Activated naive CD8-positive, alpha-beta T cell treated with anti-CD3 and anti-CD28 coated beads for 36 hours (primary cell): ENCODE data around the gene SPON1. TPM values are rescaled to one million over a fixed set of nuclear protein-coding genes. Genes with fewer than 3 reads are reported as not detected.

Experiments used
- DNase-seq: peaks from one replicate; pipeline ENCODE4 v3.0.0; 2021
- H3K27ac Mint-ChIP-seq: one replicate; pipeline ENCODE4 v1.8.0; 2022; ENCODE audit warnings: mild to moderate bottlenecking, moderate library complexity, mixed read lengths
- H3K27me3 Mint-ChIP-seq: one replicate; pipeline ENCODE4 v1.8.0; 2022; ENCODE audit warnings: mild to moderate bottlenecking, mixed read lengths
- H3K36me3 Mint-ChIP-seq: one replicate; pipeline ENCODE4 v1.8.0; 2021; ENCODE audit warnings: mild to moderate bottlenecking, mixed read lengths
- H3K4me1 Mint-ChIP-seq: one replicate; pipeline ENCODE4 v1.8.0; 2021; ENCODE audit warnings: mixed read lengths
- H3K4me3 Mint-ChIP-seq: one replicate; pipeline ENCODE4 v1.8.0; 2022; ENCODE audit warnings: mild to moderate bottlenecking, moderate library complexity, mixed read lengths
- H3K9me3 Mint-ChIP-seq: one replicate; pipeline ENCODE4 v1.8.0; 2022; ENCODE audit warnings: mixed read lengths
- total RNA-seq, 2 experiments: library from RNA; stranded (reverse); gene quantifications; one replicate each; pipeline ENCODE4 v1.2.3, GENCODE V29; 2021

The SPON1 gene
- total RNA-seq, 2 experiments from 2014 or later, result 0.95 to 1.0 TPM

DNA sequence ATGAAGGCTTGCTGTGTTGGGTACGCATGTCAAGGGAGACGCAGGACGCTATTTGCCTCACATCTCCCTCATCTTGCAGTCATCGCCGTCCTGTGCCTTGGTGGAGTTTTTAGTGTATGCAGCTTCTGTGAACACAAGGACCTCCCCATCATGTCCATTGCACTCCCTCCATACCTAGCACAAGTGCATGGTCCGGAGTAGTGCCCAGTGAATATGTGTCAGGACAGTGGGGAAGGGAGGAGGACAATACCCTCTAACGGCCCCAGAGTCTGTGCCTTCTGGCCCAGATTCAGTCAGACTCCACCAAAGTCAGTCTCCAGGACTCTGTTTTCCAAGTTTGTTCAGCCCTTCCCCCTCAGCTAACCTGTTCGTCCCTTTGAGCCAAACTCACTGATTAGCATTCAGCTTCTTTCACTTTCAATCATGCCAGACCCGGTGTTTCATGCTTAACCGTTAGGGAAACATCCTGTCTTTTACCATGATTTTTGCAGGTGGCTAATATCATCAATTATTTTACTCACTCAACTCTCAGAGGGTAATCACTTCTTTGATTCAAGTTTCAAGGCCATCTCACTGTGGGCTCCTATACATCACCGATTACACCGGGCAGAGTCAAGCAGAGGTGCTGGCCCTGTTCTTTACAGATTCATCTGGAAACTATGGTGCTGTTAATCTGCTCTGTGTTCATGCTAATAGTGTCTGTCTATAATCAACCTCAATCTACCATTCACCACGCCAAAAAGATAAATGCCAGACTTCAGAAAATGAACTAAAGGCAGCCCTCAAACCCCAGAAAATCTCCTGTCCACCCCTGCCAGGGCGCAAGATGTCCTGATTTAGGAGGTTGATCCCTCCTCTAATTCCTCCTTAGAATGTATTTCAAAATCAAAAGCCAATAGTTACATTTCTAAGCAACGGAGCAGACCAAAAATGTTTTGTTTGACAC lies 240.0 kb downstream of the SPON1 start:
- Mint-ChIP-seq H3K4me3 (no peak overlapping the region), H3K36me3 (peaks cover 1% of the 10 kb centered on the region), H3K27ac (no peak overlapping the region), H3K27me3 (no peaks in the 10 kb centered on the region), H3K4me1 (no peaks in the 10 kb centered on the region), H3K9me3 (no peaks in the 10 kb centered on the region)
- no peak for DNase-seq

DNA sequence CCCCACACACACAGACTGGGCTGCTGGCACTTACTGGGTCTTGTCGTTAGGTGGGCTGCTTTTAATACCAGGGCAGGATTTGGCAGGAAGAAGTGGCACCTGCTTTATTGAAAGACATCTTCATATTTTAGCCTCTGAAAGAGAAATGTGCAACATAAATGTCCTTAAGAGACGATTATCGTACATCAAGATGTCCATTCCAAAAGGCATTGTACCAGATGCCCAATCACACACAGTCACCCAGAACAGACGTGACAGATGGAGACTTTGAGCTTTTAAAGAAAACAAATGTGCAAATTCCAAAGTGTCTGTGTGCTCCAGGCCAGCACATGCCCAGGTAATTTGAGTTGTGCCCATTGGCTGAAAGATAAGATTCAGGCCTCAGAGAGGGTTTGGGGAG lies 240.8 kb downstream of the SPON1 start:
- Mint-ChIP-seq H3K27ac (no peak overlapping the region), H3K4me3 (no peak overlapping the region), H3K36me3 (peaks cover 1% of the 10 kb centered on the region), H3K9me3 (no peaks in the 10 kb centered on the region), H3K27me3 (no peaks in the 10 kb centered on the region), H3K4me1 (no peaks in the 10 kb centered on the region)
- DNase-seq, result no peak

DNA sequence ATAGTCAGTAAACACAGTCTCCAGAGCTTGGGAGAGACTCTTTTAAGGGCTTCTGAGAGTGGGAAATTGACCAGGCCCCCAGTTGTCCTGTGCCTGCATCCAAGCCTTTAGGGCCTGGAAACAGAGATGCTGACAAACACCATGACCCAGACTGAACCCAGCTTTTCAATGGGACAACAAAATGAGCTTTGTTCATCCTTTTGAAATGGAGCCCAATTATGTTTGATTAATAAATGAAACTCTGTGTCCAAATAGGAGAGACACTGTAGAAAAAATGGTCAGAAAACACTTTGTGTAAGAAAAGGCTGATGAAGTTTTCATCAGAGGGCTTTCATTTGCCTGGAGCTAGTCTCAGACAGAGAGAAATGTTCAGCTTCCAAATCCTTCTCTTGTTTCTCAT lies 250.5 kb downstream of the SPON1 start:
- no peak for DNase-seq
- Mint-ChIP-seq H3K9me3 (peaks cover 4% of the 10 kb centered on the region), H3K4me3 (no peak overlapping the region), H3K27ac (no peak overlapping the region), H3K36me3 (no peaks in the 10 kb centered on the region), H3K4me1 (no peaks in the 10 kb centered on the region), H3K27me3 (no peaks in the 10 kb centered on the region)

GRCh38 chr11:14218728-14219127 lies 256.2 kb downstream of the SPON1 start:
- Mint-ChIP-seq H3K27me3 (peaks cover 4% of the 10 kb centered on the region), H3K9me3 (no peaks in the 10 kb centered on the region), H3K4me3 (no peak overlapping the region), H3K4me1 (no peaks in the 10 kb centered on the region), H3K36me3 (no peaks in the 10 kb centered on the region), H3K27ac (no peak overlapping the region)
- DNase-seq, result no peak

DNA sequence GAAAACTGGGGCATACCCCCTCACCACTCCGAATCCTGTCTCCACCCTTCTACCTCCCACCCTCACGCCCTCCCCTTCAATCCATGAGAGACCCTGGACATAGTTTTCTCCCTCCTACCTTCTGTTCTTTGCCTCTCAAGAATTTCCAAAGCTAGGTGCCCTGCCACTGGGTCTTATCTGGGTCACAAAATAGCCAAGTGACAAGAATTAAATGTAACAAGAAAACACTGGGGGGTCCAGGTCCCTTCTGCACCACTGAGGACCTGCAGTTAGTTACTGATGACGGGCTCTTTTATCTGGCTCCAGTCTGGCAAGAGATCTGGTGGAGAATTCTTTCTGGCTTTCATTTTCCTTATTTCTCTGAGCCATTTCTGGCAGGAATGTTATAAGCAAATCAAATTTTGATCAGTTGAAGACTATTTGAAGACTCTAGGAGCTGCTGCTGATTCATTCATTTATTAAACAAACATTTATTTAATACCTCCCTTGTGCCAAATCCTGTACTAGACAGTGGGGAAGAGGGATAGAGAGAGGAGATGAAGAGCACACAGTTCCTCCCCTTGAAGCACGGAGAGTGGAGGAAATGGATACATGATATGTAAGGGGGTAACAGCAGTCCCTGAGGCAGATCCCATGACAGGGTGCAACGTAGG lies 261.2 kb downstream of the SPON1 start:
- H3K36me3 Mint-ChIP-seq, result no peaks in the 10 kb centered on the region
- no peak overlapping the region for H3K27ac Mint-ChIP-seq
- peaks cover 2% of the 10 kb centered on the region for H3K27me3 Mint-ChIP-seq
- peaks cover 1% of the 10 kb centered on the region for H3K9me3 Mint-ChIP-seq
- no peak for DNase-seq
- H3K4me1 Mint-ChIP-seq, result no peaks in the 10 kb centered on the region
- H3K4me3 Mint-ChIP-seq, result no peak overlapping the region

- Mint-ChIP-seq H3K4me3 (no peak overlapping the region), H3K36me3 (no peaks in the 10 kb centered on the region), H3K4me1 (no peaks in the 10 kb centered on the region), H3K27ac (no peak overlapping the region), H3K9me3 (peaks cover 1% of the 10 kb centered on the region), H3K27me3 (no peaks in the 10 kb centered on the region)
- no peak for DNase-seq
These were observed 261.9 kb downstream of the SPON1 start for GRCh38 chr11:14224395-14224794.

GRCh38 chr11:14225666-14226065 lies 263.1 kb downstream of the SPON1 start:
- Mint-ChIP-seq H3K27ac (no peak overlapping the region), H3K4me3 (no peak overlapping the region)

GRCh38 chr11:14228356-14228755 lies 265.8 kb downstream of the SPON1 start:
- DNase-seq, result no peak
- Mint-ChIP-seq H3K36me3 (no peaks in the 10 kb centered on the region), H3K27ac (no peak overlapping the region), H3K4me1 (no peaks in the 10 kb centered on the region), H3K9me3 (peaks cover 1% of the 10 kb centered on the region), H3K4me3 (no peak overlapping the region), H3K27me3 (no peaks in the 10 kb centered on the region)

More at GRCh38 chr11:14225666-14226065, 263.1 kb downstream of the SPON1 start:
- Mint-ChIP-seq H3K36me3 (no peaks in the 10 kb centered on the region), H3K9me3 (peaks cover 1% of the 10 kb centered on the region), H3K27me3 (no peaks in the 10 kb centered on the region), H3K4me1 (no peaks in the 10 kb centered on the region)
- no peak for DNase-seq

- Mint-ChIP-seq H3K36me3 (no peaks in the 10 kb centered on the region), H3K4me1 (no peaks in the 10 kb centered on the region), H3K4me3 (no peak overlapping the region), H3K9me3 (peaks cover 1% of the 10 kb centered on the region), H3K27me3 (no peaks in the 10 kb centered on the region), H3K27ac (no peak overlapping the region)
- no peak for DNase-seq
These were observed 266.9 kb downstream of the SPON1 start for GRCh38 chr11:14229472-14229871.

DNA sequence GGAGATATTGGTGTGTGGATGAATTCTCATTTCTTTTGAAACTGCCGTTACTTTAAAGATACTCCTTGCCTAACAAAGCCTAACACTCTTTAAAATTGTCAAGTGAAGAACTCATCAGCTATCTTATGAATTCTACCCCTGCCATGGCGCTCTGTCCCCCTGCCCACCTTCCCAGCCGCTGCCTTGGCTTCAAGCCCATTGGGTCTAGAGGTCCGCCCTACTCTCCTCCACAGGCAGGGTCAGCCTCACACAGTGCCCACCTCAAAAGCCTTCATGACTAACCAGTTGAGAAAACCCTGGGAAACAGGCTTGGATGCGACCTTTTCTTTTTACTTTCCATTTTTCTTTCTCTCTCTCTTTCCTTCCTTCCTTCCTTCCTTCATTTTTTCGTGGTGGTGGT lies 267.9 kb downstream of the SPON1 start:
- no peak for DNase-seq
- Mint-ChIP-seq H3K36me3 (no peaks in the 10 kb centered on the region), H3K4me1 (no peaks in the 10 kb centered on the region), H3K4me3 (no peak overlapping the region), H3K27ac (no peak overlapping the region), H3K9me3 (peaks cover 1% of the 10 kb centered on the region), H3K27me3 (no peaks in the 10 kb centered on the region)

DNA sequence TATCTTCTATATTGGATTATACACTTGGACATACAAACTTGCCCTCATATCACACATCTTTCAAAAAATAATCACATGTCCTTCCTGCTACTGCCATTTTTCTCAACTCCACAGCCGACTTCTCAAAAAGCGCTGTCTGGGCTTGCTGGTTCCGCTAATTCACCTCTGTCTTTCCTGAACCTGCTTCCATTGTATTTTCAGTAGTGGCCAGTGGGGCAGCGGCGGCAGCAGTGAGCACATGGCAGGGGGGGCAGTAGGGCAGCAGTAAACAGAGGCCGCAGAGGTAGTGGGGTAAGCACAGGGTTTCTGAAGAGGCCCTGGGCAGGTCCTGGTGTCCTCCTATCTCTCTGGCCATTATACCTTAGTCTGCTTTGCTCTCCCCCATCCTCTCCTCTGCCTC lies 270.1 kb downstream of the SPON1 start:
- Mint-ChIP-seq H3K27me3 (no peaks in the 10 kb centered on the region), H3K4me3 (no peak overlapping the region), H3K4me1 (no peaks in the 10 kb centered on the region)

GRCh38 chr11:14234446-14234845 lies 271.9 kb downstream of the SPON1 start:
- Mint-ChIP-seq H3K4me3 (no peak overlapping the region), H3K36me3 (no peaks in the 10 kb centered on the region), H3K27me3 (no peaks in the 10 kb centered on the region), H3K4me1 (no peaks in the 10 kb centered on the region), H3K9me3 (no peaks in the 10 kb centered on the region), H3K27ac (no peak overlapping the region)
- no peak for DNase-seq

More for the DNA sequence above, 270.1 kb downstream of the SPON1 start:
- Mint-ChIP-seq H3K9me3 (no peaks in the 10 kb centered on the region), H3K36me3 (no peaks in the 10 kb centered on the region), H3K27ac (no peak overlapping the region)
- DNase-seq, result no peak

GRCh38 chr11:14235701-14236100 lies 273.2 kb downstream of the SPON1 start:
- Mint-ChIP-seq H3K4me1 (no peaks in the 10 kb centered on the region), H3K36me3 (no peaks in the 10 kb centered on the region), H3K9me3 (no peaks in the 10 kb centered on the region), H3K27ac (no peak overlapping the region), H3K4me3 (no peak overlapping the region), H3K27me3 (no peaks in the 10 kb centered on the region)
- DNase-seq, result no peak

- DNase-seq, result no peak
- H3K27me3 Mint-ChIP-seq, result no peaks in the 10 kb centered on the region
- no peaks in the 10 kb centered on the region for H3K9me3 Mint-ChIP-seq
- no peaks in the 10 kb centered on the region for H3K4me1 Mint-ChIP-seq
- no peak overlapping the region for H3K4me3 Mint-ChIP-seq
- no peaks in the 10 kb centered on the region for H3K36me3 Mint-ChIP-seq
- H3K27ac Mint-ChIP-seq, result no peak overlapping the region
These were observed 275.0 kb downstream of the SPON1 start for GRCh38 chr11:14237444-14237961.

DNA sequence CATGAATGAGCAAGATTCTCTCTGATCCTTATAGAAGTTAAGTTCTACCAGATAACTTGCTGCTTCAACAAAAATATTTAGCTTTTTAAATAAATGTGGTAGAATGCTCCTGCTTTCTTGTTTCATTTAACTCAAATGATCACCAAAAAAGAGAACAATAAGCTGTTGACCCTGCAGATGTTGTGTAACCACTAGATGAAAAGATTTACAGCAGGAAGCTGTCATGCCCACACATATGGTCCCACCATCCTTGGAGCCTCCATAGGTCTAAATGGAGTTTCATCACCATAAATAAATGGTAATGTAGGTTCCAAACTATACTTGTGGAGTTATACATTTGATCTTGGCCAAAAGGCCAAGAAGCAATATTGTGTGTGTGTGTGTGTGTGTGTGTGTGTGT lies 277.7 kb downstream of the SPON1 start:
- Mint-ChIP-seq H3K36me3 (no peaks in the 10 kb centered on the region), H3K4me3 (no peak overlapping the region), H3K27ac (no peak overlapping the region), H3K9me3 (no peaks in the 10 kb centered on the region), H3K27me3 (no peaks in the 10 kb centered on the region), H3K4me1 (no peaks in the 10 kb centered on the region)
- no peak for DNase-seq
